Caco-2 (cell line): Measurements from ENCODE around the gene RIPOR3. TPM values are rescaled to one million over a fixed set of nuclear protein-coding genes. Genes with fewer than 3 reads are reported as not detected.

ENCODE experiments used
- BruUV-seq: library from RNA; stranded (reverse); fragments of 400-500 nt; replicated peaks from 2 replicates; lab custom pipeline; 2021; lab: Mats Ljungman, UMichigan
- CTCF ChIA-PET: fragments of 300-600 bp; sonication (Branson Sonifier 250); formaldehyde crosslinking; loops from one replicate; lab custom pipeline; 2022; ENCODE audit warnings: antibody characterized with exemption; lab: Charles Lee
- POLR2A ChIA-PET: fragments of 300-600 bp; sonication (Branson Sonifier 250); formaldehyde crosslinking; loops from one replicate; lab custom pipeline; 2022; ENCODE audit warnings: antibody characterized with exemption; lab: Charles Lee
- DNase-seq, 2 experiments: peaks; one replicate each; pipeline versions ENCODE4 v3.0.0 to v3.0.0-alpha.2; 2020 to 2022
- H3K27me3 ChIP-seq: replicated peaks from 2 replicates; pipeline ENCODE4 v1.6.0; 2011; ENCODE audit warnings: low read length; ENCODE audit not compliant: control insufficient read depth, insufficient read depth
- H3K36me3 ChIP-seq: 2 replicates; pipeline ENCODE4 v1.5.1; 2011; ENCODE audit warnings: low read length; ENCODE audit not compliant: control insufficient read depth, insufficient read depth
- H3K4me1 ChIP-seq: fragments of 250-450 bp; sonication (Bioruptor Pico); 2 replicates; pipeline ENCODE4 v1.5.1; 2020; ENCODE audit warnings: mild to moderate bottlenecking
- H3K4me3 ChIP-seq: 2 replicates; pipeline ENCODE4 v1.5.1; 2011; ENCODE audit warnings: low read depth, mild to moderate bottlenecking, control low read depth, low read length
- H3K9me3 ChIP-seq: fragments of 250-450 bp; sonication (Bioruptor Pico); 2 replicates; pipeline ENCODE4 v1.5.1; 2020; ENCODE audit warnings: mild to moderate bottlenecking, moderate library complexity
- H3K27ac Mint-ChIP-seq: one replicate; pipeline ENCODE4 v1.8.0; 2022; ENCODE audit warnings: mixed read lengths; ENCODE audit not compliant: unreplicated experiment
- H3K27me3 Mint-ChIP-seq: one replicate; pipeline ENCODE4 v1.8.0; 2022; ENCODE audit warnings: mixed read lengths; ENCODE audit not compliant: insufficient read depth, unreplicated experiment
- H3K36me3 Mint-ChIP-seq: one replicate; pipeline ENCODE4 v1.8.0; 2022; ENCODE audit warnings: mild to moderate bottlenecking, mixed read lengths; ENCODE audit not compliant: insufficient read depth, unreplicated experiment
- H3K4me1 Mint-ChIP-seq: one replicate; pipeline ENCODE4 v1.8.0; 2022; ENCODE audit warnings: low read depth, mixed read lengths; ENCODE audit not compliant: unreplicated experiment
- H3K4me3 Mint-ChIP-seq: one replicate; pipeline ENCODE4 v1.8.0; 2022; ENCODE audit warnings: mild to moderate bottlenecking, moderate library complexity, mixed read lengths; ENCODE audit not compliant: unreplicated experiment
- H3K9me3 Mint-ChIP-seq: one replicate; pipeline ENCODE4 v1.8.0; 2022; ENCODE audit warnings: mixed read lengths; ENCODE audit not compliant: unreplicated experiment
- CTCF ChIP-seq, 2 experiments: fragments of 200-600 bp in 1 of 2; IDR thresholded peaks; 1 replicate in 1 of 2; 2 replicates in 1 of 2; pipeline versions ENCODE4 v1.5.1 to v1.8.0; 2011 to 2022; ENCODE audit warnings: antibody characterized with exemption in 1 of 2, control low read depth in 1 of 2, inconsistent platforms in 1 of 2, low read depth in 1 of 2, low read length in 1 of 2, mild to moderate bottlenecking in 1 of 2, moderate library complexity in 1 of 2; ENCODE audit not compliant: insufficient read depth in 1 of 2, severe bottlenecking in 1 of 2, unreplicated experiment in 1 of 2
- intact Hi-C: fragments of 100-400 bp; cut with micrococcal nuclease; formaldehyde crosslinking; loops from one replicate; pipeline ENCODE4 v1.10.0; 2022; ENCODE audit not compliant: unreplicated experiment
- total RNA-seq: library from RNA; stranded (reverse); gene quantifications from 2 replicates; pipeline ENCODE4 v1.2.3, GENCODE V29; 2022

Gene RIPOR3
- total RNA-seq, 1 experiment from 2014 or later, result 0.18 TPM

- POLR2A ChIA-PET, result no interaction called here
- H3K27me3 Mint-ChIP-seq, result no peaks in the 10 kb centered on the region
- Histone ChIP-seq H3K27me3 (no peaks in the 10 kb centered on the region), H3K4me3 (no peak overlapping the region), H3K9me3 (no peaks in the 10 kb centered on the region), H3K36me3 (no peaks in the 10 kb centered on the region), H3K4me1 (no peaks in the 10 kb centered on the region)
- DNase-seq, result no peak
- intact Hi-C loops, result no loop called here
- CTCF ChIA-PET, result interaction anchor here (0.6 to 1.2 kb wide), 3 partner anchors 12 to 326 kb away, joined by 3 to 4 read pairs (median 4); partner anchors contain the start of gene ADNP
- H3K36me3 Mint-ChIP-seq, result no peaks in the 10 kb centered on the region
- TF ChIP-seq CTCF (IDR thresholded peaks at IDR 0.05; ENCODE audit: insufficient read depth in 1 of 2, low read depth in 1 of 2, low read length in 1 of 2, severe bottlenecking in 1 of 2, unreplicated experiment in 1 of 2), result no peak
- no TSS peak for BruUV-seq
- no peak overlapping the region for H3K4me3 Mint-ChIP-seq
- no peak overlapping the region for H3K27ac Mint-ChIP-seq
- no peaks in the 10 kb centered on the region for H3K9me3 Mint-ChIP-seq
- no peaks in the 10 kb centered on the region for H3K4me1 Mint-ChIP-seq
Observed at GRCh38 chr20:50605136-50605535, 86.2 kb downstream of the RIPOR3 start.

- Mint-ChIP-seq H3K27ac (no peak overlapping the region), H3K4me1 (no peaks in the 10 kb centered on the region), H3K27me3 (no peaks in the 10 kb centered on the region), H3K9me3 (no peaks in the 10 kb centered on the region), H3K4me3 (no peak overlapping the region), H3K36me3 (no peaks in the 10 kb centered on the region)
- intact Hi-C loops, result no loop called here
- Histone ChIP-seq H3K4me1 (no peaks in the 10 kb centered on the region), H3K9me3 (no peaks in the 10 kb centered on the region), H3K27me3 (no peaks in the 10 kb centered on the region), H3K36me3 (no peaks in the 10 kb centered on the region), H3K4me3 (no peak overlapping the region)
- TF ChIP-seq CTCF (IDR thresholded peaks at IDR 0.05; ENCODE audit: insufficient read depth in 1 of 2, low read depth in 1 of 2, low read length in 1 of 2, severe bottlenecking in 1 of 2, unreplicated experiment in 1 of 2), result no peak
- no TSS peak for BruUV-seq
- POLR2A ChIA-PET, result no interaction called here
- CTCF ChIA-PET, result interaction anchor here (1.2 kb wide), 1 partner anchor 145 kb away, joined by 4 read pairs; no protein-coding TSS in a partner anchor
- no peak for DNase-seq
Observed at GRCh38 chr20:50604451-50604850, 86.9 kb downstream of the RIPOR3 start.

- no peak overlapping the region for H3K4me3 ChIP-seq
- Mint-ChIP-seq H3K36me3 (peaks cover 4% of the 10 kb centered on the region), H3K4me1 (no peaks in the 10 kb centered on the region), H3K4me3 (no peak overlapping the region), H3K9me3 (no peaks in the 10 kb centered on the region), H3K27ac (no peak overlapping the region), H3K27me3 (no peaks in the 10 kb centered on the region)
- POLR2A ChIA-PET, result no interaction called here
- H3K27me3 ChIP-seq, result no peaks in the 10 kb centered on the region
- no peaks in the 10 kb centered on the region for H3K36me3 ChIP-seq
- CTCF ChIA-PET, result no interaction called here
- BruUV-seq, result no TSS peak
- no peaks in the 10 kb centered on the region for H3K9me3 ChIP-seq
- TF ChIP-seq CTCF (IDR thresholded peaks at IDR 0.05; ENCODE audit: insufficient read depth in 1 of 2, low read depth in 1 of 2, low read length in 1 of 2, severe bottlenecking in 1 of 2, unreplicated experiment in 1 of 2), result no peak
- no peaks in the 10 kb centered on the region for H3K4me1 ChIP-seq
- intact Hi-C loops, result no loop called here
- no peak for DNase-seq
Observed at GRCh38 chr20:50602432-50603088, 88.8 kb downstream of the RIPOR3 start.
